GM12872 (cell line): Measurements from ENCODE around the gene COL5A3.

Experiments
- CTCF ChIP-seq: IDR thresholded peaks from 3 replicates; pipeline ENCODE4 v1.5.1; 2011; ENCODE audit warnings: low read depth, mild to moderate bottlenecking, low read length, moderate library complexity; ENCODE audit not compliant: insufficient read depth

COL5A3 gene

GRCh38 chr19:10004617-10005016 is 5.7 kb downstream of the COL5A3 start:
- TF ChIP-seq CTCF, result no peak

- no peak for TF ChIP-seq CTCF
These were observed 7.0 kb downstream of the COL5A3 start for GRCh38 chr19:10003271-10003670.

- peak; percentile 55 for TF ChIP-seq CTCF
These were observed 8.4 kb downstream of the COL5A3 start for GRCh38 chr19:10001899-10002298.

GRCh38 chr19:10000171-10000826 is 10.0 kb downstream of the COL5A3 start:
- TF ChIP-seq CTCF, result peak; percentile 90

GRCh38 chr19:9996541-9996940 is 13.8 kb downstream of the COL5A3 start:
- no peak for TF ChIP-seq CTCF

- no peak for TF ChIP-seq CTCF
These were observed 14.3 kb downstream of the COL5A3 start for GRCh38 chr19:9995999-9996398.

GRCh38 chr19:9995084-9995483 is 15.2 kb downstream of the COL5A3 start:
- TF ChIP-seq CTCF, result no peak
